Measurements from ENCODE around the gene ARAP1.

Gene ARAP1

GRCh38 chr11:72704783-72705265 is 47.4 kb downstream of the ARAP1 start:
- no peak for DNase-seq (ENCODE audit: low read depth, low spot score)
- CTCF ChIA-PET: interaction anchor here (1.7 to 4.4 kb wide), 5 partner anchors 20 to 234 kb away, joined by 5 to 26 read pairs (median 9); no protein-coding TSS in a partner anchor
- POLR2A ChIA-PET: no interaction called here
- no peak for TF ChIP-seq CTCF (IDR thresholded peaks at IDR 0.05; ENCODE audit: insufficient read depth, low read length, missing control alignments)
- no peak overlapping the region for H3K4me3 ChIP-seq (ENCODE audit: low read depth, low read length)

GRCh38 chr11:72704028-72704782 is 48.0 kb downstream of the ARAP1 start:
- DNase-seq (ENCODE audit: low read depth, low spot score): no peak
- no peak overlapping the region for H3K4me3 ChIP-seq (ENCODE audit: low read depth, low read length)
- CTCF ChIA-PET: interaction anchor here (0.9 to 4.4 kb wide), 11 partner anchors 13 to 477 kb away, joined by 3 to 26 read pairs (median 5); partner anchors contain the start of gene STARD10
- peak; percentile 0 for TF ChIP-seq CTCF (IDR thresholded peaks at IDR 0.05; ENCODE audit: insufficient read depth, low read length, missing control alignments)
- POLR2A ChIA-PET: interaction anchor here (0.8 to 1.0 kb wide), 2 partner anchors 13 to 18 kb away, joined by 3 read pairs; no protein-coding TSS in a partner anchor

GRCh38 chr11:72703267-72704008 is 48.8 kb downstream of the ARAP1 start:
- peak; percentile 50 for DNase-seq (ENCODE audit: low read depth, low spot score)
- H3K4me3 ChIP-seq (ENCODE audit: low read depth, low read length): peak overlapping the region; percentile 13; the same call in 1 of the 2 replicates
- ChIA-PET CTCF (interaction anchor here (0.7 to 4.4 kb wide), 14 partner anchors 11 to 478 kb away, joined by 3 to 26 read pairs (median 4); partner anchors contain the start of gene STARD10), POLR2A (interaction anchor here (0.8 to 1.0 kb wide), 2 partner anchors 14 to 19 kb away, joined by 3 read pairs; no protein-coding TSS in a partner anchor)
- TF ChIP-seq CTCF (IDR thresholded peaks at IDR 0.05; ENCODE audit: insufficient read depth, low read length, missing control alignments): no peak

- H3K4me3 ChIP-seq (ENCODE audit: low read depth, low read length): no peak overlapping the region
- ChIA-PET CTCF (interaction anchor here (1.0 to 4.4 kb wide), 9 partner anchors 10 to 231 kb away, joined by 3 to 26 read pairs (median 7); partner anchors contain the start of gene STARD10), POLR2A (interaction anchor here (1.0 kb wide), 1 partner anchor 15 kb away, joined by 3 read pairs; no protein-coding TSS in a partner anchor)
- no peak for TF ChIP-seq CTCF (IDR thresholded peaks at IDR 0.05; ENCODE audit: insufficient read depth, low read length, missing control alignments)
- DNase-seq (ENCODE audit: low read depth, low spot score): no peak
Observed at GRCh38 chr11:72702577-72703241, 49.5 kb downstream of the ARAP1 start.

- CTCF ChIA-PET: interaction anchor here (1.2 to 4.4 kb wide), 3 partner anchors 18 to 111 kb away, joined by 7 to 26 read pairs (median 10); no protein-coding TSS in a partner anchor
- no peak for DNase-seq (ENCODE audit: low read depth, low spot score)
- POLR2A ChIA-PET: no interaction called here
- H3K4me3 ChIP-seq (ENCODE audit: low read depth, low read length): no peak overlapping the region
- no peak for TF ChIP-seq CTCF (IDR thresholded peaks at IDR 0.05; ENCODE audit: insufficient read depth, low read length, missing control alignments)
Observed at GRCh38 chr11:72702096-72702495, 50.1 kb downstream of the ARAP1 start.

Measured in AG04449 (cell line).